ENCODE results near the gene CAVIN2.

GRCh38 chr2:191813943-191814342 lies 32.9 kb downstream of the CAVIN2 start:
- TF ChIP-seq CTCF (IDR thresholded peaks at IDR 0.05; ENCODE audit: low read depth, low read length, poor library complexity, severe bottlenecking) (no peak), EZH2phosphoT487 (IDR thresholded peaks at IDR 0.05; ENCODE audit: borderline replicate concordance, low read length) (no peak)
